Astrocyte of the cerebellum (primary cell): ENCODE results near the gene ADAMTS19.

ENCODE experiments used
- DNase-seq: peaks from one replicate; pipeline ENCODE4 v3.0.0-alpha.2; 2011; ENCODE audit warnings: low read depth
- H3K4me3 ChIP-seq: 2 replicates; pipeline ENCODE4 v1.5.1; 2011; ENCODE audit warnings: mild to moderate bottlenecking, low read depth, low read length, moderate library complexity
- in situ Hi-C: cut with HindIII; loops from 2 replicates; pipeline ENCODE4 v1.10.0; 2017; ENCODE audit warnings: low sequenced_read_pairs
- TF ChIP-seq, protein P1 (sequence below): IDR thresholded peaks from 2 replicates; pipeline ENCODE4 v1.5.1; 2012; ENCODE audit warnings: low read length, low read depth, moderate library complexity, mild to moderate bottlenecking; ENCODE audit errors: missing control alignments

The ADAMTS19 gene

GRCh38 chr5:129653442-129653841 is 193.3 kb downstream of the ADAMTS19 start:
- TF ChIP-seq, protein P1, sequence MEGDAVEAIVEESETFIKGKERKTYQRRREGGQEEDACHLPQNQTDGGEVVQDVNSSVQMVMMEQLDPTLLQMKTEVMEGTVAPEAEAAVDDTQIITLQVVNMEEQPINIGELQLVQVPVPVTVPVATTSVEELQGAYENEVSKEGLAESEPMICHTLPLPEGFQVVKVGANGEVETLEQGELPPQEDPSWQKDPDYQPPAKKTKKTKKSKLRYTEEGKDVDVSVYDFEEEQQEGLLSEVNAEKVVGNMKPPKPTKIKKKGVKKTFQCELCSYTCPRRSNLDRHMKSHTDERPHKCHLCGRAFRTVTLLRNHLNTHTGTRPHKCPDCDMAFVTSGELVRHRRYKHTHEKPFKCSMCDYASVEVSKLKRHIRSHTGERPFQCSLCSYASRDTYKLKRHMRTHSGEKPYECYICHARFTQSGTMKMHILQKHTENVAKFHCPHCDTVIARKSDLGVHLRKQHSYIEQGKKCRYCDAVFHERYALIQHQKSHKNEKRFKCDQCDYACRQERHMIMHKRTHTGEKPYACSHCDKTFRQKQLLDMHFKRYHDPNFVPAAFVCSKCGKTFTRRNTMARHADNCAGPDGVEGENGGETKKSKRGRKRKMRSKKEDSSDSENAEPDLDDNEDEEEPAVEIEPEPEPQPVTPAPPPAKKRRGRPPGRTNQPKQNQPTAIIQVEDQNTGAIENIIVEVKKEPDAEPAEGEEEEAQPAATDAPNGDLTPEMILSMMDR, result no peak
- in situ Hi-C loops, result loop anchor here (5.0 kb wide), 1 partner anchor 86 kb away; no protein-coding TSS in a partner anchor
- no peak overlapping the region for H3K4me3 ChIP-seq
- DNase-seq, result no peak

- H3K4me3 ChIP-seq, result no peak overlapping the region
- no peak for DNase-seq
- TF ChIP-seq, protein P1, result no peak
- in situ Hi-C loops, result no loop called here
These were observed 196.9 kb downstream of the ADAMTS19 start for GRCh38 chr5:129656952-129657351.

DNA sequence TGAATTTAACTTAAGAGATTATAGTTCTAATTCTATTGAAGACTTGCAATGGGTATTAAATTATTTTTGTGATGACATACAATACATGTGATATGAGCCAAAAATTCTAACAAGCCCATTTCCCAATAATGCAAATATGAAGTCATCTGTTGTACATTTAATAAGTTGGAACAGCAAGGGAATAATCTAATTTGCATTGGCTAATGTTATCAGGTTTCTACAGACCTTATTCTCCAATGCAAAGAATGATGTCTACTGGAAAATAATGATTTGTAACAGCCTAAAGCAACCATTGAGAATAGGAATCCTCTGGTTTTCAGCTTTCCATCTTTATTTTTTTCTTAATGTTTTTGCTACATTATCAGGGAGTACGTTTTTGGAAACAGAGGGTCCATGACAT is 198.7 kb downstream of the ADAMTS19 start:
- DNase-seq, result no peak
- TF ChIP-seq, protein P1, result no peak
- in situ Hi-C loops, result no loop called here
- no peak overlapping the region for H3K4me3 ChIP-seq

- TF ChIP-seq, protein P1, result no peak
- no peak overlapping the region for H3K4me3 ChIP-seq
- in situ Hi-C loops, result no loop called here
- no peak for DNase-seq
These were observed 201.4 kb downstream of the ADAMTS19 start for GRCh38 chr5:129661366-129662035.

GRCh38 chr5:129664336-129664937 is 204.3 kb downstream of the ADAMTS19 start:
- in situ Hi-C loops, result no loop called here
- peak; percentile 15 for DNase-seq
- no peak overlapping the region for H3K4me3 ChIP-seq
- TF ChIP-seq, protein P1, result peak; percentile 69

- in situ Hi-C loops, result no loop called here
- TF ChIP-seq, protein P1, result no peak
- no peak overlapping the region for H3K4me3 ChIP-seq
- DNase-seq, result peak; percentile 33
These were observed 210.9 kb downstream of the ADAMTS19 start for GRCh38 chr5:129670957-129671500.
